Activated CD4-positive, alpha-beta T cell treated with anti-CD3 and anti-CD28 coated beads, Interleukin-2, amount 50 U/mL, for 16 hours (primary cell): ENCODE results near the gene RBBP9.
"Not testable (repeated sequence)": the region's sequence is repeated elsewhere in the genome, so short reads cannot be mapped to it uniquely, and the experiment has no call there.

ENCODE experiments used
- DNase-seq: peaks from one replicate; pipeline ENCODE4 v3.0.0-alpha.2; 2020

Gene RBBP9

DNA sequence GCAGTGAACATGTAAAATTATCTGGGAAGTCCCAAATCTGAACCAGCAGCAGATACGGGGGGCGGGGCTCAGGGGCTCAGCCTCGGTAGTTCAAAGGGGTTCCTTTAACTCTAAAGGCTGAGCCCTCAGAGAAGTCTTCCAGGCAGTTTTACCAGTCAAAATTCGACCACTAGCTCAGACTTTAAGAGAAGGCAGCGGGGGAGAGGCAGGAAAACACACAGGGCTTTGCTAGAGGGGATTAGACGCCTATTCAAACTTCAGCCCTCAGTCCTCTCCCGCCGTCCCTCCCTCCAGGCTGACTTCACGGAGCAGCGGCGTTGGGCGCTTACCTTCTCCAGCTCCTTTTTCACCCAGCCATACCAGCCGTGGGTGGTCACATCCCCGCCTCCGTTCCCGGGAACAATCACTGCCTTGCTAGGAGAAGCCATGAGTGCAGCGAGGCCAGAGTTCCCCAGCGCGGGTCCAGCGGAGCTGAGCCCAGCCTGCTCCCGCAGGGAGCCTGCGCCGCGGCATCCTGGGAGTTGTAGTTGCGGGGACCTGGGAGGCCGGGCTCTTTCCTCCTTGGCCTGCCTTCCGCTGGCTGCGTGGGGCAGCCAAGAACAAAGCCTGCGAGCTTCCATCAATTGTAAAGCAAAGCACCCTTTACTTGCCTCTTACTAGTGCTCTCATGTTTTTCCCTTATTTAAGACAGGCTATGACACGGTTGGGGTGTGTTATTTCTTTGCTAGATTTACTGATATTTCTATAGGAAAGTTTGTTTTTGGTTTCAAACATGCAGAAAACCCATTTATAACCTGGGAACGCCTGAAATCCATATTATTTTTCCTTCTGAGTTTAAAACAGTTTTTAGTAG, at the start of gene RBBP9:
TSS of gene RBBP9 (minus strand) at position 486 of the 853 bp plus-strand sequence. CDS start at position 428, 58 bp downstream.
- peak; percentile 85 for DNase-seq

DNA sequence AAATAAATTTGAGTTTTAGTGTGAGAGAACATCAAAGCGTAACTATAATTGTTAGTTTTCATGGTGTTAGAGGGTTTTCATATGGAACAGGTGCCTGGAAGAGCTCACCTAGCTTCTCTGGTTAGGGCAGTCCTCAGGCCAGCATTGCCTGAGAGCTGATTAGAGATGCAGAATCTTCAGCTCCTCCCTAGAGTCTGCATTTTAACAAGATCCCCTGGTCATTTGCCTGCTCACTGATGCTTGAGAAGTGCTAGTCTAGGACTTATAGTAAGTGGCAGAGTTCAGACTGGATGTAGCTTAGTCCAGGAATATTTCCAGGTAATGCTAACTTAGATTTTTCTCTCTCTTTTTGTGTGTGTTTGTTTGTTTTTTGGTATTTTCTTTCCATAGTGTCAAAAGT, 48.5 kb upstream of the RBBP9 start:
- DNase-seq: no peak

DNA sequence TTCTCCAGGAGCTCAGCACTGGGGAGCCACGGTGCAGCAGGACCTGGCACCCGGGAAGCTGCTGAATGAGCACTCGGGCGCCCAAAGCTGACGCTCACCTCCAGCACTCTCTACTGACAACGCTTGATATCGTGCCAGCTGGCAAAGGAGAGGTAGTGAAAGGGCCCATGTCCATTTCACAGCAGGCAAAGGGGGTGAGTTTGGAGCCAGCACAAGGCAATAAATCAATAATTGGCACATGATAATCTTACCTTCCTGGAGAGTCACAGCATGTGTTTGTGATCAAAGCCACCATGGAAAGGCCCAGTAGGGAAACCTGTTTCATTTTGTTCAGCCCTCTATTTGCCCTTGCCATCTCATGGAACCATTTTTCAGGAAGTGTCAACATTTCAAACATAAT, 46.9 kb upstream of the RBBP9 start:
- no peak for DNase-seq

DNA sequence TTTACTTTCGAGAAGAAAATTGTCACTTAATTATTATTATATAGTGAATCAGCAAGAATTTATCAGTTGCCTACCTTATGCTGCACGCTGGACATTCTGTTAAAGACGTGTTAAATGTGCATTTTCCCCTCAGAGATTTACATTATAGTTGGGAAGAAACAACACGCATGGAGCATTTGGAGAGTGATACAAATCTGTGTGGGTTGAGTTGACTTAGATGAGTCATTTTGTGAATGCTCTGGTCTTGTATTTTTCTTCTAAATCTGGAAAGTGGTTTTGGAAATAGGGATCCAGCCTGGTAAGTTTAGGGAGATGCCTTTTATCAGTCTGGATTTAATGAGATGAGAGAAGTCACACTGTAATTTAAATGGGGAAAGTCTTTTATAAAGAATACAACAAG, 46.2 kb upstream of the RBBP9 start:
- no peak for DNase-seq

- DNase-seq: no peak
Observed at GRCh38 chr20:18541741-18542140, 44.7 kb upstream of the RBBP9 start.

DNA sequence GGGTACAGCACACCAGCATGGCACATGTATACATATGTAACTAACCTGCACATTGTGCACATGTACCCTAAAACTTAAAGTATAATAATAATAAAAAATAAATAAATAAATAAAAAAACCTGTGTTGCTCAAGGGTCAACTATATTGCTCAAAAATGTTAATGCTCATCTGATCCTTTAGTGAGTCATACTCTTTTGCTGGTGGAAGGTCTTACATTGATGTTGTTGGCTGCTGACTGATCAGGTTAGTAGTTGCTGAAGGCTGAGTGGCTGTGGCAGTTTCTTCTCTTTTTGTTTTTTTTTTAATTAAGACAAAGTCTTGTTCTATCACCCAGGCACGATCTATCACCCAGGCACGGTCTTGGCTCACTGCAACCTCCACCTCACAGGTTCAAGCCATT, 40.6 kb upstream of the RBBP9 start:
- no peak for DNase-seq

DNA sequence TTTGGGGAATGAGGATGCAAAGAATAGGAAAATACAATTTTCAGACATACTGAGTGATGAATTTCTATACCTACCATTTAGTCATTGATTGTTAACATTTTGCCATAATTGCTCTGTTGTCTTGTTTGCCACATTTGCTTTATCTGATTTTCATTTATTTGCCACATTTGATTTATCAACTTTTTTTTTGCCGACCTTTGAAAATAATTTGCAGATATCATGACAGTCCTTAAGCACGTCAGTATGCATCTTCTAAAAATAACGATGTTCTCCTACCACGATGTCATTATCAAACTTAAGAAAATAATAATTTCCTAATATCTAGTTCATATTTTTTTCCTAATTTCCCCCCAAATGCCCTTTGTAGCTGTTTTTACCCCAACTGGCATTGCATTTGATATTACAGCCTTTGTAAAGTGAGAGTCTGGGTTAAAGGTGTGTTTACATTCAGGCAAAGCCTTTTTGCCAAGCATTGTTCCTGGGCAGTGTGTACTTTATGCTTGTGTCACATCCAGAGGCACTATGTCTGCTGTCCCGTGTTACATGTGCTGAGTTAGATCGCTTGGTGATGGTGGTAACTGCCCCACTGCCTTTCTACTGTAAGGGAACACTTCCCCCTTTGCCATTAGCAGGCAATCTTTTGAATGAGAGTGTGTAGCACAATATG, 37.1 kb upstream of the RBBP9 start:
- DNase-seq: no peak

- no peak for DNase-seq
Observed at GRCh38 chr20:18533491-18533890, 36.5 kb upstream of the RBBP9 start.

DNA sequence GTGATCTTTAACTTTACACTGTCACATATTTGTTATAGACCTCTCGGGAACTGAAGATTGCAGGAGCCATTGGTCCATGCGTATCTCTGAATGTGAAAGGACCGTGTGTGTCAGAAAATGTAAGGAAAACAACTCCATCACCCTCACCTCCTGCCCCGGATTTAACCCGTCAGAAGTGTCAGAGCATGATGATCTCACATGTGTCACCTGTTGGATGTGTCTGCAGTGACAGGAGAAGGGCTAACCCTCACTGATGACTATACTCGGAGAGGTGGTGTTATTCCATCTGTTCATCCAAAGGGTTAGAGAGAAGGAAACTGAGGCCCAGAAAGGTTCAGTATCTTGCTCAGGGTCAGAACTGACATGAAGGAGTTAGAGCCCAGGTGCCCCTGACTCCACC, 35.6 kb upstream of the RBBP9 start:
- DNase-seq: no peak

GRCh38 chr20:18529041-18529440, 32.0 kb upstream of the RBBP9 start:
- no peak for DNase-seq

DNA sequence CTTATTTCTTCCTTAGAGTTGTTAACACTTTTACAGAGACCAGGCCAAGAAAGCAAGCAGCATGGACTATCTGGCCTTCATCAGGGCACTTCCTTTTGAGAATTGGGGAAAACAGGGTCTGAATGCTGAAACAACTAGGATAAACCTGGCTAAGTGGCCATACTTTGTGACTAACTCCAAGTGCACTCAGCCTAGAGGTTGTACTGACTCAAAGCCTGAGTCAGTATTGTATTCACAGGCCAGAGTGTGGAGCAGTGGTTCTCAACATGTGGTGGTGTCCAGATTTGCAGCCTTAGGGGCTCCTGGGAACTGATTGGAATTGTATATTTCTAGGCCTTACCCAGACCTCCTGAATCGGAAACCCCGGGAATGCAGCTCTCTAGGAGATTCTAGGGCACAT, 30.8 kb upstream of the RBBP9 start:
- no peak for DNase-seq

DNA sequence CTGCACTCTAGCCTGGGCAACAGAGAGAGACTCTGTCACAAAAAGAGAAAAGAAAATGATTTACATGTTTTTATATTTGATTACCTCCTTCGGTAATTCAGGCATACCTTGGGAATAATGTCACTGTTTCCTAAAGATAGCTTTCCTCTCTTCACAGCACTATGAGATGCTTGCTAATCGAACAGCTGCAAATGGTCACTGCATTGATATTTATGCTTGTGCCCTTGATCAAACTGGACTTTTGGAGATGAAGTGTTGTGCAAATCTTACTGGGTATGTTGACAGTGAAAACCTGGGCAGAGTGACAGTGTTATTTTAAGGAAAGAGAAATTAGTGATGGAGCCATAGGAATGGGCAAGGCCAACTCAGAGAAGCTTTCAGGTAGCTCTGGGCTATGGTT, 30.3 kb upstream of the RBBP9 start:
- DNase-seq: no peak

GRCh38 chr20:18526761-18527160, 29.7 kb upstream of the RBBP9 start:
- not testable (repeated sequence) for DNase-seq

DNA sequence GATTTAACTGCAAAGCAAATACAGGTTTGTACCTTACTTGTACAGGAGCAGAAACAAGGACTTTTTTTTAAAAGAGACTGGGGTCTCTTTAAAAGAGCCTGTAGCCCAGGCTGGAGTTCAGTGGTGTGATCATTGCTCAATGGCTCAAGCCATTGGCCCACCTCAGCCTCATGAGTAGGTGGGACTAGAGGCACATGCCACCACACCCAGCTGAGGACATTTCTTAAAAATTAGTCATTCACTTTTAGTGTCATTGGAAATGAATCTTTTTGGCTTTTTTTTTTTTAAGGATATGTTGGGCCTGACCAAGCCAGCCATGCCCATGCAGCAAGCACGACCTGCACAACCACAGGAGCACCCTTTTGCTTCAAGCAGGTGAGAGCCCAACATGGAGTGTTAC, 27.6 kb upstream of the RBBP9 start:
- no peak for DNase-seq

DNA sequence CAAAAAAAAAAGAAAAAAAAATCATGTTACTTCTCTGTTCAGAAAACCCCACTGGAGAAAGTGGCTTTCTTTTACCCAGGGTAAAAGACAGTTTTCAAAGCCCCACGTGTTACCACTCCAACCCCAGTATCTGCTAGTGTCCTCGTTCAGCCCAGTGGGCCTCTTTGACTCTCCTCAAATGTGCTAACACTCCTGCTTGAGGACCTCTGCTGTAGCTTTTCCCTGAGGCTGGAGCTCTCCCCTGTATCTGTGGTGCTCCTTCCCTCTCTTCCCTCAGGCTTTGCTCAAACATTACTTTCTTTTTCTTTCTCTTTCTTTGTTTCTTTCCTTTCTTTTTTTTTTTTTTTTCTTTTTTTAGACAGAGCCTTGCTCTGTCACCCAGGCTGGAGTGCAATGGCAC, 26.0 kb upstream of the RBBP9 start:
- no peak for DNase-seq

DNA sequence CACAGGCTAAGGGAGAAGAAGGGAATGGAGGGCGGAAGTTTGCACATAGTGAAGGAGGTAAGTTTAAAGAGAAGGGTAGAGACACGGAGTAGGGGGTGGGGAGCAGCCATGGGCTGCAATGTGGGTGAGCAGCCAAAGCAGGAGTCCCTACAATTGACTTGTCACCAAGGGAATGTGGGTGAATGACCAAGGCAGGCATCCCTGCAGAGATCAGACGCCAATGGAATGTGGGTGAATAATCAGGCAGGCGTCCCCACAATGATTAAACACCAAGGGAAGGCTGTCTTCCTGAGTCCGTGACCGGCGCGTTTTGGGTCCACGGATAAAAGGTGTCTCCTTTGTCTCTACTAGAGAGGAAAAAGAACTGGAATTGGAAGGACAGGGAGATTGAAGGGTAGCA, 25.0 kb upstream of the RBBP9 start:
- not testable (repeated sequence) for DNase-seq

GRCh38 chr20:18515973-18516372, 18.9 kb upstream of the RBBP9 start:
- DNase-seq: no peak

DNA sequence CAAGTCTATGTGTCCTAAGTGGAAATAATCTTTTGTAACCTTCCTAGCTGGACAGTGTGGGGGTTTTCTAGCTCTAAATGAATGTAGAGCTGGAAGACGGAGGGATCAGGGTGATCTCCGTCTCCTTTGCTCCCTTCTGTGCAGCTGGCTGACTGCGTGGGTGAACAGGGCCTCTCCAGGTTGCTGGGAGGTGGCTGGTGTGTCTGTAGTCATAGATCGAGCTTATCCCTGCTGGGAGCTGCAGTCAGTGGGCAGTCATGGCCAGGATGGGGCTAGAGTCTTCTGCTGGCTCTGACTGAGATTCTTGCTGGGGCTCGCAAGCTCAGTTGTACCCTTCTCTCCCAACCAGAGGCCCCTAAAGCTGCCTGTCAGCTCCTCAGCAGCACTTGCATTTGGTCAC, 17.1 kb upstream of the RBBP9 start:
- no peak for DNase-seq

DNA sequence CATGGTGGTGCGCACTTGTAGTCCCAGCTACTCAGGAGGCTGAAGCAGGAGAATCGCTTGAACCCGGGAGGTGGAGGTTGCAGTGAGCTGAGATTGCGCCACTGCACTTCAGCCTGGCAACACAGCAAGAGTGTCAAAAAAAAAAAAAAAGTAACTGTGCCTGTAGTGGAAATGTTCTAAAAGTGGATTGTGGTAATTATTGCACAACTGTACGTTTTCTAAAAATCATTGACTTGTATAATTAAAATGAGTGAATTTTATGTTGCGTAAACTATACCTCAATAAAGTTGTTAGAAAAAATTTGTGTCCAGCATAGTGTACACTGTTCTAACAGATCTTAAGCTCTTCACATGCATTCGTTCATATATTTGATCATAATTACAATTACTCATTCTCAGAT, 16.2 kb upstream of the RBBP9 start:
- no peak for DNase-seq

DNA sequence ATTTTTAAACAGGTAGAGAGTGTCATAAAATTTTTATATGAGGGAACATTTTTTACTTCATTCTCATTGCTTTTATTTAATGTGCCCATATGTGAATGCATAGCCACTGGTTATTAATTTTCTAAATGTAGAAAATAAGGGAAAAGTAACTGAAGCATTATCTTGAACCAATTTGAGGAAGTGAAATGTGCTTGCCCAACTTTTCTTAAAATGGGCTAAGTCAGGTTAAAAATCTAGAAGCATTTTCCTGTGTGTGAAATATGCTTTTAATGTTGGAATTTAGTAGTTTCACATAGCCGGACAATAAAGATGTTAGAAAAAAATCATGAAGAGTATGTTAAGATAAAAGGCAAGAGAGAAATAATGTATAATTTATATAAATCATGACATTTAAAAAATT, 14.5 kb upstream of the RBBP9 start:
- DNase-seq: no peak

DNA sequence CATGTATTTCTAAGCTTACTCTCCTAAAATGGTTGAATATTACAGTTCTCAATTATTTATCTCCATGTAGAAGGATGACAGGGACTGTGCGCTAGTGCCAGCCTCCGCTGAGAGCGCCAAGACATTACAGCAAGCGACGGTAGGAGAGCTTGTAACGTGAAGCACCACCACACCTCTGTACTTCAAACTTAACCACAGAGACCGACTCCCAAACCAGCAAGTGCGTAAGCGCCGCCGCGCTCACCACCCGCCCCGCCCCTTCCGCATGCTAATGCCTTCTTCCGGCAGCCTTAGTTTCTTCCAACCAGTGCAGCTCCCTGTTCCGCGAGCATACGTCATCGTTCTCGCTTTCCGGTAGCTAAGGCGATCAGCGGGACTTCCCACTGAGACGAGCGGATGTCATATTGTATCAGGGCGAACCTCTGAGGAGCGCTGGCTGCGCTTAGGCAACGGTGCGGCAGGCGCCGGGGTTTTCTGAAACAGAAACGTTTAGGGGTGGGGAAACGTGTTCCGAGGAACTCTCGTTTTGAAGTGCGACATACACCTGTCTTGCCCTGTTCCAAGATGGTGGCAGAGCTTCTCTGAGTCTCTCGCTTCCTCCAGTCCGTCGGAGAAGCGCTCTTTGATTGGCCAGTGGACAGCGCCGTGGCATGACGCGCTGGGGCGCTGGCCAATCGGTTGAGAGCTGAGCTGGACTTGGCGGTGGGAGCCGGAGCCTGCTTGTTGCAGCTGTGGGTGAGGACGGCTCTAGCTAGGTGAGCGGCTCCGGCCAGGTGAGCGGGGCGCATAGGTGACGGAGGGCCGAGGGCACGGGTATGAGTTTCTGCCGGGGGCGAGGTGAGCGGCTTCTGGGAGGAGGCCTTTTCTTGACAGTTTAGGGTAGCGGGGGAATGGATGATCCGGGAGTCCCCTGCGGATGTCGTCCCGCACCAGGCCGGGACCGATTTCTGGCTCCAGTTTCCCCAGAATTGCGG, 10.5 kb upstream of the RBBP9 start, which contains the start of gene SEC23B:
TSS of gene SEC23B (plus strand) at position 723 of the 974 bp plus-strand sequence. CDS start 2,896 bp downstream, outside the sequence.
- DNase-seq: peak; percentile 98

DNA sequence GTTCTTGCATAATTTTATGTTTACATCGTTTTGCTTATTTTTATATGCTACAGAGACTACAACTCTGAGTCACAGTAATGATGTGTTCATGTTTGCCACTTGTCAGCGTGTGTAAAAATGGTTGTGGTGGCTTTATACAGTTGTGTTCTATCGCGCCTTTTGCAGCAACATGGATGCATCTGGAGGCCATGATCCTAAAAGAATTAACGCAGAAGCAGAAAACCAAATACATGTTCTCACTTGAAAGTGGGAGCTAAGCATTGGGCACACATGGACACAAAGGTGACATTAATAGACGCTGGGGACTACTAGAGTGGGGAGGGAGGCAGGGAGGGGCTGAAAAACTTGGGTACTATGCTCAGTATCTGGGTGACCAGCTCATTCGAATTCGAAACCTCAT, 9.7 kb upstream of the RBBP9 start:
- peak; percentile 39 for DNase-seq

- DNase-seq: no peak
Observed at GRCh38 chr20:18504479-18505060, 7.5 kb upstream of the RBBP9 start.
